Peyer's patch (tissue), 4 donors: Measurements from ENCODE around the gene ACSL6. TPM values are rescaled to one million over a fixed set of nuclear protein-coding genes. Genes with fewer than 3 reads are reported as not detected.

Experiments
- DNase-seq, 3 donors: peaks; one replicate each; pipeline ENCODE4 v3.0.0-alpha.2; 2017 to 2019
- H3K27ac ChIP-seq, 4 donors: fragments of 200-600 bp; sonication (generic); one replicate each; pipeline ENCODE4 v1.5.1; 2016 to 2019
- H3K27me3 ChIP-seq, 2 donors: fragments of 200-600 bp; sonication (generic); one replicate each; pipeline ENCODE4 v1.5.1; 2019
- H3K36me3 ChIP-seq, 3 donors: fragments of 200-600 bp; sonication (generic); one replicate each; pipeline ENCODE4 v1.5.1; 2016 to 2019
- H3K4me1 ChIP-seq, 4 donors: fragments of 200-600 bp; sonication (generic); one replicate each; pipeline ENCODE4 v1.5.1; 2016 to 2019
- H3K4me3 ChIP-seq, 4 donors: fragments of 200-600 bp; sonication (generic); 1 replicate in 3 of 4; 2 replicates in 1 of 4; pipeline ENCODE4 v1.5.1; 2016 to 2019; ENCODE audit warnings: mild to moderate bottlenecking in 1 of 4
- H3K9me3 ChIP-seq, 4 donors: fragments of 200-600 bp; sonication (generic); one replicate each; pipeline ENCODE4 v1.5.1; 2016 to 2019; ENCODE audit warnings: mild to moderate bottlenecking in 1 of 4
- POLR2A ChIP-seq, 2 donors: fragments of 450-650 bp; IDR thresholded peaks; one replicate each; pipeline ENCODE4 v1.5.1; 2017; ENCODE audit warnings: antibody characterized with exemption in 2 of 2, mild to moderate bottlenecking in 2 of 2, moderate library complexity in 2 of 2
- total RNA-seq, 4 donors: library from RNA; depleted of rRNA; stranded (reverse); fragments of >200 nt; gene quantifications; one replicate each; pipeline ENCODE4 v1.1.0, GENCODE V29; 2016
- TF ChIP-seq, protein P1 (sequence below), 6 experiments: fragments of 450-650 bp in 4 of 6; fragments of 200-600 bp in 2 of 6; sonication (generic) in 1 of 6; IDR thresholded peaks; one replicate each; pipeline ENCODE4 v1.5.1; 2017 to 2019; ENCODE audit warnings: antibody characterized with exemption in 6 of 6, mild to moderate bottlenecking in 3 of 6, moderate library complexity in 1 of 6

ACSL6 gene
- total RNA-seq, 4 donors from 2014 or later: 1.1 to 12.4 (median 7.4) TPM; not detected in 1

- Histone ChIP-seq H3K9me3 (no peaks in the 10 kb centered on the region), H3K4me1 (peaks cover 0 to 10% (median 1%) of the 10 kb centered on the region in 4 donors), H3K27me3 (no peaks in the 10 kb centered on the region), H3K36me3 (no peaks in the 10 kb centered on the region), H3K27ac (no peak overlapping the region), H3K4me3 (no peak overlapping the region)
- peak in 1 of 3 donors; percentile 36 for DNase-seq
- no peak for TF ChIP-seq POLR2A (IDR thresholded peaks at IDR 0.05)
These were observed 11.8 kb downstream of the ACSL6 start for GRCh38 chr5:131999441-132000240.

- no peak overlapping the region for H3K27ac ChIP-seq
- no peak for DNase-seq
- no peak overlapping the region for H3K4me3 ChIP-seq
- H3K4me1 ChIP-seq: peaks cover 0 to 10% (median 1%) of the 10 kb centered on the region in 4 donors
- H3K36me3 ChIP-seq: no peaks in the 10 kb centered on the region
- no peak for TF ChIP-seq POLR2A (IDR thresholded peaks at IDR 0.05)
- TF ChIP-seq, protein P1, sequence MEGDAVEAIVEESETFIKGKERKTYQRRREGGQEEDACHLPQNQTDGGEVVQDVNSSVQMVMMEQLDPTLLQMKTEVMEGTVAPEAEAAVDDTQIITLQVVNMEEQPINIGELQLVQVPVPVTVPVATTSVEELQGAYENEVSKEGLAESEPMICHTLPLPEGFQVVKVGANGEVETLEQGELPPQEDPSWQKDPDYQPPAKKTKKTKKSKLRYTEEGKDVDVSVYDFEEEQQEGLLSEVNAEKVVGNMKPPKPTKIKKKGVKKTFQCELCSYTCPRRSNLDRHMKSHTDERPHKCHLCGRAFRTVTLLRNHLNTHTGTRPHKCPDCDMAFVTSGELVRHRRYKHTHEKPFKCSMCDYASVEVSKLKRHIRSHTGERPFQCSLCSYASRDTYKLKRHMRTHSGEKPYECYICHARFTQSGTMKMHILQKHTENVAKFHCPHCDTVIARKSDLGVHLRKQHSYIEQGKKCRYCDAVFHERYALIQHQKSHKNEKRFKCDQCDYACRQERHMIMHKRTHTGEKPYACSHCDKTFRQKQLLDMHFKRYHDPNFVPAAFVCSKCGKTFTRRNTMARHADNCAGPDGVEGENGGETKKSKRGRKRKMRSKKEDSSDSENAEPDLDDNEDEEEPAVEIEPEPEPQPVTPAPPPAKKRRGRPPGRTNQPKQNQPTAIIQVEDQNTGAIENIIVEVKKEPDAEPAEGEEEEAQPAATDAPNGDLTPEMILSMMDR (IDR thresholded peaks at IDR 0.05): no peak
- H3K27me3 ChIP-seq: no peaks in the 10 kb centered on the region
- H3K9me3 ChIP-seq: no peaks in the 10 kb centered on the region
These were observed 12.4 kb downstream of the ACSL6 start for GRCh38 chr5:131999041-131999440.

- H3K4me1 ChIP-seq: peaks cover 0 to 10% (median 1%) of the 10 kb centered on the region in 4 donors
- no peaks in the 10 kb centered on the region for H3K27me3 ChIP-seq
- no peaks in the 10 kb centered on the region for H3K36me3 ChIP-seq
- H3K4me3 ChIP-seq: no peak overlapping the region
- TF ChIP-seq POLR2A (IDR thresholded peaks at IDR 0.05): no peak
- TF ChIP-seq, protein P1 (IDR thresholded peaks at IDR 0.05): no peak
- peak in 1 of 3 donors; percentile 39 for DNase-seq
- H3K27ac ChIP-seq: no peak overlapping the region
- no peaks in the 10 kb centered on the region for H3K9me3 ChIP-seq
These were observed 12.9 kb downstream of the ACSL6 start for GRCh38 chr5:131998431-131999040.

DNA sequence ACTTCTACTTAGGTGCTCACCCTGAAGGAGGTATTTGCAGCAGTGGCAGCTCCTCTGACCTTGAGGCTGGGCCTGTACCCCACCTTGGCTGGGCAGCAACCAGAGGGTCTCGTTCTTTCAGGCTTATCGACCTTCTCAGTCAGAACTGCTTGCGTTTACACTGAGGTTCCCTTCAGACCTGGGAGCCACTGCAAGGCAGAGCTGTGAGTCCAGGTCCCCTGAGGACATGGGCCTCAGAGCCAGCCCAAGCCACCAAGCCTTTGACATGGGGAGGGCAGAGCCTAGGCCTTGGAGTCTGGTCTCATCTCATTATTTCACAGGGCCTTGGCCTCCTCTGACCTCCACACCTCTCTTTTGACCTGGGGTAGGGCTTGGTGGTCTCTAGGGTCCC, 13.7 kb downstream of the ACSL6 start:
- no peak overlapping the region for H3K4me3 ChIP-seq
- H3K27me3 ChIP-seq: no peaks in the 10 kb centered on the region
- H3K9me3 ChIP-seq: no peaks in the 10 kb centered on the region
- TF ChIP-seq, protein P1 (IDR thresholded peaks at IDR 0.05): no peak
- TF ChIP-seq POLR2A (IDR thresholded peaks at IDR 0.05): no peak
- DNase-seq: peak in 1 of 3 donors; percentile 21
- H3K27ac ChIP-seq: no peak overlapping the region
- peaks cover 0 to 10% (median 1%) of the 10 kb centered on the region in 4 donors for H3K4me1 ChIP-seq
- H3K36me3 ChIP-seq: no peaks in the 10 kb centered on the region

DNA sequence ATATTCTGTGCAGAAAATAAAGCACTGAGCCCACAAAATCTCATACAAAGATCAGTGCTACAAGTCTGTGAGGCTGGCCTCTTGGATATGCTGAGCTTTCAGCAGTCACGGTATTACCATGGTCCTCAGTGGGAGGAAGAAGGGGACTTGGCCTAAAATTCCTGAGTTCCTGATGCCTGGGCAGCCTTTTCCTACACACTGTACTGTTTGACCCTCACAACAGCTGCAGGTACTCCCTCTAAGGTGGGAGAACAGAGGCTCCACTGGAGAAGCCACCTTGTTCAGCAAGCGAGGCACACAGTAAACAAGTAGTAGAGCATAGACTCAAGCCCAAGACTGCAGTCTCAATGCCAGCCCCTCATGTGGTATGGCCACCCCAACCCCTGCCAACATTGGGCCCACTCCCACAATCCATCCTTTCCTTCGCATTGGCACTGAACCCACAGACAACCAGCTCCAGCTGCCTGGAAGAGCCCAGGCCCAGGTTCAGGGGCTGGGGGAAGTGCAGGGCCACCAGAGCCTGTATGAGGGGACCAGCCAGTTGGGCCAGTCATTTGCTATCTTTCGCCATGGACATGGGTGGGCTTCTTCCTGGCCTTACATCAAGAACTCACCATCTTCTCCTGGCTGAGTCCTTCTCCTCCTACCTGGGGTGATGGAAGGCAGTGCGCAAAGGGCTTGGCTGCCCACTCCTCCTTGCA, 14.3 kb downstream of the ACSL6 start:
- Histone ChIP-seq H3K27me3 (no peaks in the 10 kb centered on the region), H3K4me1 (peaks cover 0 to 10% (median 1%) of the 10 kb centered on the region in 4 donors), H3K9me3 (no peaks in the 10 kb centered on the region), H3K4me3 (no peak overlapping the region), H3K36me3 (no peaks in the 10 kb centered on the region), H3K27ac (no peak overlapping the region)
- DNase-seq: peak in 1 of 3 donors; percentile 28
- TF ChIP-seq POLR2A (IDR thresholded peaks at IDR 0.05): no peak
- TF ChIP-seq, protein P1 (IDR thresholded peaks at IDR 0.05): no peak
